Measurements from ENCODE around the gene COX4I2.

The COX4I2 gene

GRCh38 chr20:31664696-31665354 is 27.1 kb downstream of the COX4I2 start:
- H3K27ac ChIP-seq, result peak overlapping the region; percentile 94
- TF ChIP-seq CTCF (conservative IDR thresholded peaks at IDR 0.05), result no peak

- no peak for TF ChIP-seq CTCF (conservative IDR thresholded peaks at IDR 0.05)
- peak overlapping the region; percentile 94 for H3K27ac ChIP-seq
These were observed 28.0 kb downstream of the COX4I2 start for GRCh38 chr20:31665753-31666152.

- peak overlapping the region; percentile 94 for H3K27ac ChIP-seq
- no peak for TF ChIP-seq CTCF (conservative IDR thresholded peaks at IDR 0.05)
These were observed 28.7 kb downstream of the COX4I2 start for GRCh38 chr20:31666258-31667042.

GRCh38 chr20:31667315-31668285 is 29.9 kb downstream of the COX4I2 start:
- peak overlapping the region; percentile 94 for H3K27ac ChIP-seq
- no peak for TF ChIP-seq CTCF (conservative IDR thresholded peaks at IDR 0.05)

- peak overlapping the region; percentile 94; the same call in 1 of the 2 replicates for H3K27ac ChIP-seq
These were observed 31.2 kb downstream of the COX4I2 start for GRCh38 chr20:31668944-31669343.

- no peak for TF ChIP-seq CTCF (conservative IDR thresholded peaks at IDR 0.05)
- H3K27ac ChIP-seq, result no peak overlapping the region; the same call in 1 of the 2 replicates
These were observed 32.2 kb downstream of the COX4I2 start for GRCh38 chr20:31669876-31670275.

GRCh38 chr20:31670371-31671228 is 32.9 kb downstream of the COX4I2 start:
- no peak overlapping the region; the same call in 1 of the 2 replicates for H3K27ac ChIP-seq
- no peak for TF ChIP-seq CTCF (conservative IDR thresholded peaks at IDR 0.05)
